ENCODE measurements around the gene SORL1-AS1.

The SORL1-AS1 gene

DNA sequence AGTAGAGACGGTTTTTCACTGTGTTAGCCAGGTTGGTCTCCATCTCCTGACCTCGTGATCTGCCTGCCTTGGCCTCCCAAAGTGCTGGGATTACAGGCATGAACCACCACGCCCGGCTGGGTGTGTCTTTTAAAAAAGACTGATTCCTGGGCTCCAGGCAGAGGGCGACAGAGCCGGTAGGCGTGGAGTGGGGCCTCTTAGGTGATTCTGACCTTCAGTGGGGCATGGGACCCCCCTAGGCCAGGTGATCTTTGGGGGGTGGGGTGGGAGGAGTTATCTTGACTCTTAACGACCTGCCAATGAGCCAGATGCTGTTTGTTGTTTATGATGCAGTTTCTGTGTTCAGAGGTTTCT lies 12.9 kb upstream of the SORL1-AS1 start:
- no peaks in the 10 kb centered on the region for H3K9me3 ChIP-seq
- 31 to 49% methylated on average over 8 of the region's 8 CpGs for WGBS, 2 donors
- no peak overlapping the region for H3K4me3 ChIP-seq
- peak overlapping the region; percentile 61 to 83 (median 78) for H3K27ac ChIP-seq
- intact Hi-C loops (cut with DNase I): no loop called here
- peak; percentile 3 for ATAC-seq
- H3K4me1 ChIP-seq: peaks cover 28% of the 10 kb centered on the region
- DNase-seq: no peak
- no peak for TF ChIP-seq POLR2A (IDR thresholded peaks at IDR 0.05)
- TF ChIP-seq, protein P1, sequence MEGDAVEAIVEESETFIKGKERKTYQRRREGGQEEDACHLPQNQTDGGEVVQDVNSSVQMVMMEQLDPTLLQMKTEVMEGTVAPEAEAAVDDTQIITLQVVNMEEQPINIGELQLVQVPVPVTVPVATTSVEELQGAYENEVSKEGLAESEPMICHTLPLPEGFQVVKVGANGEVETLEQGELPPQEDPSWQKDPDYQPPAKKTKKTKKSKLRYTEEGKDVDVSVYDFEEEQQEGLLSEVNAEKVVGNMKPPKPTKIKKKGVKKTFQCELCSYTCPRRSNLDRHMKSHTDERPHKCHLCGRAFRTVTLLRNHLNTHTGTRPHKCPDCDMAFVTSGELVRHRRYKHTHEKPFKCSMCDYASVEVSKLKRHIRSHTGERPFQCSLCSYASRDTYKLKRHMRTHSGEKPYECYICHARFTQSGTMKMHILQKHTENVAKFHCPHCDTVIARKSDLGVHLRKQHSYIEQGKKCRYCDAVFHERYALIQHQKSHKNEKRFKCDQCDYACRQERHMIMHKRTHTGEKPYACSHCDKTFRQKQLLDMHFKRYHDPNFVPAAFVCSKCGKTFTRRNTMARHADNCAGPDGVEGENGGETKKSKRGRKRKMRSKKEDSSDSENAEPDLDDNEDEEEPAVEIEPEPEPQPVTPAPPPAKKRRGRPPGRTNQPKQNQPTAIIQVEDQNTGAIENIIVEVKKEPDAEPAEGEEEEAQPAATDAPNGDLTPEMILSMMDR (IDR thresholded peaks at IDR 0.05): no peak
- no peaks in the 10 kb centered on the region for H3K27me3 ChIP-seq
- no peaks in the 10 kb centered on the region for H3K36me3 ChIP-seq (replicated peaks in 1 of 2; ENCODE audit: insufficient read depth in 1 of 2, low read depth in 2 of 2)

DNA sequence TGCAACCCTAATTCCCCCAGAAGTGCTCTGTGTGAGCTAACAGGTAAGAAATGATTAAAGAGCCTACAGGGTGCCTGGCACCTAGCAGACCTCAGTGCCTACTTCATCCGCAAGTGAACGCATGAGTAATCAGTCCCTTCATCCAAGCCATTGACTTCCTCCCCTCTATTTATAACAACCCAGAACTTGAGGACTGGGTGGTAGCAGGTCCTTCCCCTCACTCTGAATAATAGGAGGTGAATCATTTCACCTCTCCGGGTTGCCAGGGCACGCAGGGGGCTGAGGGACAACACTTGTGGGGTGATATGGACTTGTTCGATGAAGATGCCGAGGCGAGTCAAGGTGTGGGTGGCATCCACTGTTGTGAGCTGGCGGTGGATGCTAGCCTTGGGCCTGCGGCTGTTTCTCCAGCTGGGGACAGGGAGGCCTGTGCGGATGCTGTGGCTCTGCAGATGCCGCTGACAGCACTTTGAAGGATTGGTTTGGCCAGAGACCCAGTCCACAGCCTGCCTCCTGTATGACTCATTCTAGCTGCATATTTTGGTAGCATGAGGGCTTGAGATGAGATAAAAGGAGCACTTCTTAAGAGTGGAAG lies 11.7 kb upstream of the SORL1-AS1 start:
- no peaks in the 10 kb centered on the region for H3K36me3 ChIP-seq (replicated peaks in 1 of 2; ENCODE audit: insufficient read depth in 1 of 2, low read depth in 2 of 2)
- peak; percentile 22 to 63 (median 54) for DNase-seq
- H3K27ac ChIP-seq: peak overlapping the region in 3 of 4 donors; percentile 34 to 83 (median 79)
- no peak for ATAC-seq
- H3K27me3 ChIP-seq: no peaks in the 10 kb centered on the region
- no peaks in the 10 kb centered on the region for H3K9me3 ChIP-seq
- no peak overlapping the region for H3K4me3 ChIP-seq
- intact Hi-C loops (cut with DNase I): no loop called here
- H3K4me1 ChIP-seq: peaks cover 28% of the 10 kb centered on the region
- TF ChIP-seq, protein P1 (IDR thresholded peaks at IDR 0.05): no peak
- no peak for TF ChIP-seq POLR2A (IDR thresholded peaks at IDR 0.05)
- 57 to 64% methylated on average over 11 of the region's 11 CpGs for whole genome bisulfite sequencing, 2 donors

- TF ChIP-seq, protein P1 (IDR thresholded peaks at IDR 0.05): no peak
- no peak for TF ChIP-seq POLR2A (IDR thresholded peaks at IDR 0.05)
- Histone ChIP-seq H3K36me3 (replicated peaks in 1 of 2; ENCODE audit: insufficient read depth in 1 of 2, low read depth in 2 of 2) (no peaks in the 10 kb centered on the region), H3K4me1 (peaks cover 28% of the 10 kb centered on the region), H3K27ac (peak overlapping the region in 3 of 4 donors; percentile 34 to 83 (median 79)), H3K27me3 (no peaks in the 10 kb centered on the region), H3K9me3 (no peaks in the 10 kb centered on the region), H3K4me3 (no peak overlapping the region)
- DNase-seq: no peak
- intact Hi-C loops (cut with DNase I): no loop called here
- 83 to 88% methylated on average over 6 of the region's 6 CpGs for WGBS, 2 donors
- no peak for ATAC-seq
Measured at GRCh38 chr11:121463689-121464335, 11.0 kb upstream of the SORL1-AS1 start.

DNA sequence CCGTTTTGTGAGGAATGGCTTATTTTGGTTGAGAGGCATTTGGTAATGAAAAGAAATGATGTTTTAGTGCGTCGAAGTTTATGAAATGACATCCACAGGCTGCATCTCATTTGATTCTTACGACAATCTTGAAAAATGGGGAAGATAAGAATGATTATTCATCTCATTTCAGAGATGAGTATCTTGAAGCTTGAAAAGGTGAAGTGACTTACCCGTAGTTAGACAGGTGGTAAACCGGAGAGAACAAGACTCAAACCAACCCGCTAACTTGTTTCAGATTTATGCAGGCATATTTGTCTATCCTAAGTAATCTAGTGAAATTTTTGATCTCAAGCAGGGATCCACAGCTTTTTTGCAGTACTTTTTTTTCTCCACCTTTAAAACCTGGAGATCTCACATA lies 9.1 kb upstream of the SORL1-AS1 start:
- DNase-seq (no peak), ATAC-seq (no peak)
- H3K27me3 ChIP-seq: no peaks in the 10 kb centered on the region
- peaks cover 22% of the 10 kb centered on the region for H3K4me1 ChIP-seq
- intact Hi-C loops (cut with DNase I): no loop called here
- WGBS, 2 donors: 78 to 82% methylated on average over 7 of the region's 7 CpGs
- no peak overlapping the region for H3K4me3 ChIP-seq
- H3K27ac ChIP-seq: no peak overlapping the region
- H3K9me3 ChIP-seq: no peaks in the 10 kb centered on the region
- TF ChIP-seq POLR2A (IDR thresholded peaks at IDR 0.05): no peak
- TF ChIP-seq, protein P1 (IDR thresholded peaks at IDR 0.05): no peak
- H3K36me3 ChIP-seq (replicated peaks in 1 of 2; ENCODE audit: insufficient read depth in 1 of 2, low read depth in 2 of 2): no peaks in the 10 kb centered on the region
